ENCODE results near the gene CRYGA.

- no peak for TF ChIP-seq SP1 (IDR thresholded peaks at IDR 0.05)
- TF ChIP-seq SUZ12 (IDR thresholded peaks at IDR 0.05): no peak
- TF ChIP-seq PKNOX1 (IDR thresholded peaks at IDR 0.05): no peak
- no peak for TF ChIP-seq BHLHE40 (IDR thresholded peaks at IDR 0.05; ENCODE audit: borderline replicate concordance)
- TF ChIP-seq FOXM1 (IDR thresholded peaks at IDR 0.05; ENCODE audit: borderline replicate concordance): no peak
- no peak for TF ChIP-seq HDGF (IDR thresholded peaks at IDR 0.05; ENCODE audit: borderline replicate concordance)
- no peak for TF ChIP-seq CTBP1 (IDR thresholded peaks at IDR 0.05; ENCODE audit: borderline replicate concordance)
Observed at GRCh38 chr2:208208335-208209085, 45.1 kb upstream of the CRYGA start.

Measured in HEK293T (cell line).